Measurements from ENCODE around the gene IDH3B.

The IDH3B gene

DNA sequence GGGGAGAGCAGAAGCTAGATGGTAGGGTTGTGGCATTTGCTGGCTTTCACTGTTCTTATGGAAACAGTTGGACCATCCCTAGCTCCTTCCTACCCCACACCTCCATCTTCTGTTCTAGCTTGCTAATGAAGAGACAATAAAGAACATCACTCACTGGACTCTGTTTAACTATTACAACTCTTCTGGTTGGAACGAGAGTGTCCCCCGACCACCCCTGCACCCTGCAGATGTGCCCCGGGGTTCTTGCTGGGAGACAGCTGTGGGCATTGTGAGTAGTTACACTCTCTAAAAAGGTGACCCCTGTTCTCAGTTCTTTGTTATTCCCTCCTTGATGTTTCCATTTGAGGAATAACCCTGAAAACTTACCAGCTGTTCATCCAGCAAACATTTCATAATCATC is 51.9 kb downstream of the IDH3B start:
- no peak for DNase-seq

DNA sequence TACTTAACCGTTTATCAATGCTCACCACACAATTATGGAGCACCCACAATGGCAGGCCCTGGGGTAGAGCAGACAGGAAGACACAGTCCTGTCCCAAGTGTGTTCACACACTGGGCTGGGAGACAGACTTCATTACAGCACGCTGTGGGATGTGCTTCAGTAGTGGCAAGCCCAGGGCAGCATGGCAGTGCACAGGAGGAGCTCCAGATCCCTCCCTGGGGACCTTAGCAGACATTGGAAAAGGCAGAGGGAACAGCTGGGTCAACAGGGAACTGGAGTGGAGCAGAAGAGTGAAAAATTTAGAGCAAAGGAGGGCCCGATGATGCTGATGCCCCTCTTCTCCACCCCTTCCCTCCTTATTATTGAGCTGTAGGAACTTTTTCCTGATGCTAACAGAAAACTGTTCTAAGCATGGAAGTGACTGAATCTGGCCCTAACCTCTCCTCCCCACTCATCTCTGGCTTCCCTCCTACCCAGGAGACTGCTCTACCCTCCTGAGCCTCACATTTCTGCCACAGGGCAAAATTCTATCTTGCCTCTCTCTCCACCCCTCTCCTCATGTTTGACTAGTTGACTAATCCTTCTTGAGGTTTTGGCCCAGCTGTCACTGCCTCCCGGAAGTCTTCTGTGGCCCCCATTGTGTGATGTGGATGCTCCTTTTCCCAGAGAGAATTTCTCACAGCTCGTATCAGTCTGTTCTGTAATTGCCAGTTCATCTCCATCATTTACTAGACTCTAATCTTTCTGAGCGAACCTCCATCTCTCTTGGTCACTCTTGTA is 52.9 kb downstream of the IDH3B start:
- DNase-seq = no peak

DNA sequence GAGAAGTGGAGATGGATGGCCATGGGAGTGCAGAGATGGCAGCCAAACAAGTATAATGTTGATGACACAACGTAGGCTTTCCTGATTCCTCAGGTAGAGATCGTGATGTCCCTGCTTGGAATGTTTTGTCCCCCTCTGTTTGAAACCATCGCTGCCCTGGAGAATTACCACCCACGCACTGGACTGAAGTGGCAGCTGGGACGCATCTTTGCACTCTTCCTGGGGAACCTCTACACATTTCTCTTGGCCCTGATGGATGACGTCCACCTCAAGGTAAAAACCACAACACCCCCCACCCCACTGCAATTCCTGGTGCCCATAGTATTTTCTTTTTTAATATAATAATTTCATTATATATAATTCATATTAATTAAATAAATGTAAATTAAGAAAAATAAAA is 53.7 kb downstream of the IDH3B start:
- DNase-seq = no peak

All from NCI-H1436 treated with DMSO at 0.1 percent for 48 hours (cell line).